Left forelimb (tissue), 1 donor: ENCODE results near the gene FIS1.
"Not testable (repeated sequence)": the region's sequence is repeated elsewhere in the genome, so short reads cannot be mapped to it uniquely, and the experiment has no call there.

Source experiments
- DNase-seq: peaks from one replicate; pipeline ENCODE4 v3.0.0-alpha.2; 2018; ENCODE audit warnings: low spot score

Gene FIS1

GRCh38 chr7:101203740-101204738 is 40.8 kb downstream of the FIS1 start:
- DNase-seq = not testable (repeated sequence)

- no peak for DNase-seq
Observed at GRCh38 chr7:101202603-101202918, 42.3 kb downstream of the FIS1 start.

GRCh38 chr7:101201695-101202602 is 42.9 kb downstream of the FIS1 start:
- no peak for DNase-seq

GRCh38 chr7:101200862-101201599 is 43.9 kb downstream of the FIS1 start, which contains the start of gene MOGAT3:
MOGAT3 (minus strand) TSS chr7:101201036; CDS start chr7:101200854, 182 bp downstream.
- DNase-seq = no peak

GRCh38 chr7:101200504-101200861 is 44.4 kb downstream of the FIS1 start:
- no peak for DNase-seq

GRCh38 chr7:101199522-101199921 is 45.4 kb downstream of the FIS1 start:
- DNase-seq = not testable (repeated sequence)

- no peak for DNase-seq
Observed at GRCh38 chr7:101198476-101198875, 46.4 kb downstream of the FIS1 start.

- no peak for DNase-seq
Observed at GRCh38 chr7:101197991-101198390, 46.9 kb downstream of the FIS1 start.

- no peak for DNase-seq
Observed at GRCh38 chr7:101195884-101196283, 49.0 kb downstream of the FIS1 start.
